ENCODE measurements around the gene GPC6. TPM values are rescaled to one million over a fixed set of nuclear protein-coding genes. Genes with fewer than 3 reads are reported as not detected.

Gene GPC6
- total RNA-seq, 1 donor from 2014 or later = not detected

DNA sequence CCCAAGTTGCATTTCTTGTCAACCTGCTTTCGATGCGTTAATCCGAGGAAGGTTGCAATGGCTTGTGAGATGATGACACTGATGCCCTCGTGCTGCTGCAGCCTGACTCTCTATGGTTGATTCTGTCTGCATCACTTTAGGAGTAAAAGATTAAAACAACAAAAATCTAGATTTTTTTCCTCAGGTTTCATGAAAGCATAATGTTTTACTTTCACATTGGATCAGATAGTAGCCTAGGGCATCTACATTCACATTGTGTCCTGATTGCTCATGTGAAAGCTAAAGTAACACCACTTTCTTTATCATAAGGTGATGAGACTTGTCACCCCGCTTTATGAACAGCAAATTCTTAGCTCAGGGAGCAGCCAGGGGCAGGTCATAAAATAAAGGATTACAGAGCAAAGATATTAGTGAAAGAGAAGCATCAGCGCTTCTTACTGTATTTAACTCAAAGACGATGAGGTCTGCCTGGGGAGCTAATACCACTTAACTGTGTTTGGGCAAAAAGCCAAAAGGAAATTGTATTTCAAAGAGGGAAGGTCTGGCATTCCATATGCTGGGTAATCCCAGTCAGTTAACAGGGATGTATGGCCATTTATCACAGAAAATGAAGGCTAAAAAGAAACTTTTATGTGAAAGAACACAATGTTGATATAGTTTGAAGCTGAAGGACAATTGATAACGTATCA lies 270.5 kb downstream of the GPC6 start:
- Mint-ChIP-seq H3K9me3 (no peaks in the 10 kb centered on the region), H3K4me1 (no peaks in the 10 kb centered on the region), H3K27me3 (no peaks in the 10 kb centered on the region), H3K27ac (no peak overlapping the region), H3K36me3 (ENCODE audit: low read depth) (no peaks in the 10 kb centered on the region), H3K4me3 (no peak overlapping the region)
- no peak for DNase-seq
- TF ChIP-seq, protein P1, sequence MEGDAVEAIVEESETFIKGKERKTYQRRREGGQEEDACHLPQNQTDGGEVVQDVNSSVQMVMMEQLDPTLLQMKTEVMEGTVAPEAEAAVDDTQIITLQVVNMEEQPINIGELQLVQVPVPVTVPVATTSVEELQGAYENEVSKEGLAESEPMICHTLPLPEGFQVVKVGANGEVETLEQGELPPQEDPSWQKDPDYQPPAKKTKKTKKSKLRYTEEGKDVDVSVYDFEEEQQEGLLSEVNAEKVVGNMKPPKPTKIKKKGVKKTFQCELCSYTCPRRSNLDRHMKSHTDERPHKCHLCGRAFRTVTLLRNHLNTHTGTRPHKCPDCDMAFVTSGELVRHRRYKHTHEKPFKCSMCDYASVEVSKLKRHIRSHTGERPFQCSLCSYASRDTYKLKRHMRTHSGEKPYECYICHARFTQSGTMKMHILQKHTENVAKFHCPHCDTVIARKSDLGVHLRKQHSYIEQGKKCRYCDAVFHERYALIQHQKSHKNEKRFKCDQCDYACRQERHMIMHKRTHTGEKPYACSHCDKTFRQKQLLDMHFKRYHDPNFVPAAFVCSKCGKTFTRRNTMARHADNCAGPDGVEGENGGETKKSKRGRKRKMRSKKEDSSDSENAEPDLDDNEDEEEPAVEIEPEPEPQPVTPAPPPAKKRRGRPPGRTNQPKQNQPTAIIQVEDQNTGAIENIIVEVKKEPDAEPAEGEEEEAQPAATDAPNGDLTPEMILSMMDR (IDR thresholded peaks at IDR 0.05) = no peak
- ChIA-PET CTCF (no interaction called here), POLR2A (no interaction called here)
- ATAC-seq (ENCODE audit: low read depth) = no peak
- intact Hi-C loops (cut with micrococcal nuclease) = no loop called here

DNA sequence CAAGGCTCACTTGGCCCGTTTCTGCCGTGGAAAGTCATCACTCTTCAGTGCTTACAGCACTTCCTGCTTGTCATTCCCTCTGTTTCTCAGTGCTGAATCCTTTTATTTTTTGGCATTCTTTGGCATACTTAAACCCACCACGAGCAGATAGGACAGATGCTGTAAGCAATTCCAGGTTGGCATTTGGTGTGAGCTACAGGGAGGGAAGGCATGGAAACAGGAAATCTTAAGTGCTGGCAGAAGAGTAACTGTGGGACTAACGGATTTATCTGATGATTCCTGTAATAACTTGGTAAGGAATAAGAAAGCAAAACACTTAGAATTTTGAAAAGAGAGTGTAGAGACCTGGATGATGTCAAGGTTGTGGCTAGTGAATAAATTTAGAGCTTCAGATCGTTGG lies 273.4 kb downstream of the GPC6 start:
- Mint-ChIP-seq H3K27ac (no peak overlapping the region), H3K36me3 (ENCODE audit: low read depth) (no peaks in the 10 kb centered on the region), H3K4me1 (no peaks in the 10 kb centered on the region), H3K27me3 (no peaks in the 10 kb centered on the region), H3K9me3 (no peaks in the 10 kb centered on the region), H3K4me3 (no peak overlapping the region)
- POLR2A ChIA-PET = no interaction called here
- intact Hi-C loops (cut with micrococcal nuclease) = no loop called here
- no peak for DNase-seq
- no peak for ATAC-seq (ENCODE audit: low read depth)
- CTCF ChIA-PET = no interaction called here
- TF ChIP-seq, protein P1 (IDR thresholded peaks at IDR 0.05) = no peak

DNA sequence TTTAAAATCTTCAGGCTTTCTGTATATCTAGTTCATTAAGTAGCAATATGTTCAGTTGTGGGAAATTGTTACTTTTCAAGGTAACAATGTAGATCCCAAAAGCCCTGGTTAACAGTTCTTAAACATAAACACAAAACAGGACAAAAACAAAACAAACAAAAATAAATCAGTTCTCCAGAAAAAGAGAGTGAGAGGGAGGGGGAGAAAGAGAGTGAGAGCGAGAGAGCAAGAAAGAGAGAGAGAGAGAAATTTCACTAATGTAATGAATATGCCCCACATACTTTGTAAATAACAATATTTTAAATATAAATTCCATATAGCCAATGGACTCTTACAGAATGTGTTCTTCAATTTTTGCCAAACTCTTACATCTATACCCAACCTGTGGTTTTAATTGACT lies 275.5 kb downstream of the GPC6 start:
- ATAC-seq (ENCODE audit: low read depth) = no peak
- CTCF ChIA-PET = no interaction called here
- no peak for DNase-seq
- Mint-ChIP-seq H3K27ac (no peak overlapping the region), H3K27me3 (no peaks in the 10 kb centered on the region), H3K4me1 (no peaks in the 10 kb centered on the region), H3K9me3 (peaks cover 2% of the 10 kb centered on the region), H3K4me3 (no peak overlapping the region), H3K36me3 (ENCODE audit: low read depth) (no peaks in the 10 kb centered on the region)
- intact Hi-C loops (cut with micrococcal nuclease) = no loop called here
- POLR2A ChIA-PET = no interaction called here
- TF ChIP-seq, protein P1 (IDR thresholded peaks at IDR 0.05) = no peak

DNA sequence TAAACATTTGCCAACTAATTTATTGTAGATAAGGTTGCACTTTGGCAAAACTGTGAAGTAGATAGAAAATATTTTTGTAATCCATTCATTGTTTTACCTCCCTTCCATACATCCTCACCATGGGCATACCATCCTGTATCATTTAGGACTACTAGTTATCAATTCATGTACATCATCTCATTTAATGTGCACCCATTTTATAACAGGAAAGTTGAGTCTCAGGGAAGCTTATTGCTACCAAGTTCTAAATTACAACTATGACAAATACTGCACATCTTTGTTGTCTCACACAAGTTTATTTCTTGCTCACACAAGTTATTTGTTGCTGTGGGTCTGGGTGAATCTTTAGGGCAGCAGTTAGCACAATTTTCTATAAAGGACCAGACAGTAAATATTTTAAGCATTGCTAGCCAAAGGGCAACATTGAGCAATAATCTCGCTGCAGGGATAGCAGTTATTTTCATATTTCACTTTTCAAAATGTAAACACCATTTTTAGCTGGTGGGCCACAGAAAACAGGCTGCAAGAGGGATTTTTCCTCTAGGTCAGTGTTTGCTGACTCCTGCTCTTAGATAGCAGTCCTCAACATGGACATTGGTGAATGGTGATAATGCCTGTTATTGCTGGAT lies 276.5 kb downstream of the GPC6 start:
- CTCF ChIA-PET = no interaction called here

More for the DNA sequence above, 276.5 kb downstream of the GPC6 start:
- H3K36me3 Mint-ChIP-seq (ENCODE audit: low read depth) = no peaks in the 10 kb centered on the region
- no peaks in the 10 kb centered on the region for H3K27me3 Mint-ChIP-seq
- TF ChIP-seq, protein P1 (IDR thresholded peaks at IDR 0.05) = no peak
- H3K9me3 Mint-ChIP-seq = peaks cover 4% of the 10 kb centered on the region
- no peaks in the 10 kb centered on the region for H3K4me1 Mint-ChIP-seq
- no peak overlapping the region for H3K27ac Mint-ChIP-seq
- no peak overlapping the region for H3K4me3 Mint-ChIP-seq
- DNase-seq = no peak
- POLR2A ChIA-PET = no interaction called here
- ATAC-seq (ENCODE audit: low read depth) = no peak
- intact Hi-C loops (cut with micrococcal nuclease) = no loop called here
